Measurements from ENCODE around the gene C2CD2L.

GRCh38 chr11:119078675-119079420, 28.3 kb upstream of the C2CD2L start:
- TF ChIP-seq CTCF (IDR thresholded peaks at IDR 0.05) (no peak), POLR2A (IDR thresholded peaks at IDR 0.05) (no peak), POLR2AphosphoS5 (IDR thresholded peaks at IDR 0.05) (no peak)
